RWPE1 (cell line): Measurements from ENCODE around the gene TECPR2.
A peak's percentile ranks its signal among the peaks of the same experiment; 100 is the strongest.

Experiments used
- CTCF ChIA-PET: fragments of 350-600 bp; sonication (Branson Sonifier 250); formaldehyde crosslinking; extraction: SDS; loops from one replicate; lab custom pipeline; 2021; lab: Yijun Ruan, JAX
- POLR2A ChIA-PET: fragments of 400-600 bp; formaldehyde crosslinking; extraction: SDS; loops from one replicate; lab custom pipeline; 2020; ENCODE audit warnings: antibody characterized with exemption; ENCODE audit not compliant: low non-redundant PET; lab: Yijun Ruan, JAX
- DNase-seq: peaks from one replicate; pipeline ENCODE4 v3.0.0; 2012; ENCODE audit warnings: low spot score
- H3K27ac ChIP-seq: fragments of 450-650 bp; 2 replicates; pipeline ENCODE4 v1.5.1; 2017
- CTCF ChIP-seq: fragments of 450-650 bp; conservative IDR thresholded peaks from 2 replicates; pipeline ENCODE4 v1.5.1; 2017; ENCODE audit warnings: low read depth, mild to moderate bottlenecking

The TECPR2 gene

GRCh38 chr14:102507081-102507856, 144.5 kb downstream of the TECPR2 start:
- CTCF ChIA-PET, result interaction anchor here (1.0 to 1.6 kb wide), 4 partner anchors 7 to 69 kb away, joined by 4 to 8 read pairs (median 4); no protein-coding TSS in a partner anchor

GRCh38 chr14:102507857-102508312, 145.1 kb downstream of the TECPR2 start:
- H3K27ac ChIP-seq, result peak overlapping the region; percentile 100
- ChIA-PET CTCF (interaction anchor here (0.7 to 1.6 kb wide), 4 partner anchors 8 to 69 kb away, joined by 3 to 8 read pairs (median 4); no protein-coding TSS in a partner anchor), POLR2A (interaction anchor here (1.0 kb wide), 1 partner anchor 18 kb away, joined by 7 read pairs; no protein-coding TSS in a partner anchor)
- DNase-seq, result no peak
- TF ChIP-seq CTCF, result no peak

More at GRCh38 chr14:102507081-102507856, 144.5 kb downstream of the TECPR2 start:
- no peak for TF ChIP-seq CTCF
- POLR2A ChIA-PET, result no interaction called here
- H3K27ac ChIP-seq, result peak overlapping the region; percentile 100
- no peak for DNase-seq

- peak overlapping the region; percentile 100 for H3K27ac ChIP-seq
- ChIA-PET CTCF (interaction anchor here (0.6 to 1.6 kb wide), 6 partner anchors 9 to 564 kb away, joined by 3 to 8 read pairs (median 4); no protein-coding TSS in a partner anchor), POLR2A (interaction anchor here (1.0 kb wide), 1 partner anchor 18 kb away, joined by 7 read pairs; no protein-coding TSS in a partner anchor)
- DNase-seq, result peak; percentile 82
- no peak for TF ChIP-seq CTCF
Measured at GRCh38 chr14:102508410-102508773, 145.7 kb downstream of the TECPR2 start.

- DNase-seq, result no peak
- H3K27ac ChIP-seq, result peak overlapping the region; percentile 100
- TF ChIP-seq CTCF, result no peak
- CTCF ChIA-PET, result interaction anchor here (0.6 to 1.6 kb wide), 6 partner anchors 9 to 564 kb away, joined by 3 to 8 read pairs (median 4); no protein-coding TSS in a partner anchor
- POLR2A ChIA-PET, result interaction anchor here (1.0 kb wide), 1 partner anchor 17 kb away, joined by 7 read pairs; no protein-coding TSS in a partner anchor
Measured at GRCh38 chr14:102508774-102509745, 146.3 kb downstream of the TECPR2 start.

GRCh38 chr14:102509746-102510615, 147.2 kb downstream of the TECPR2 start, which contains the start of gene ANKRD9:
Gene ANKRD9 (minus strand): TSS chr14:102509776. CDS start chr14:102507889, 1,887 bp downstream.
- POLR2A ChIA-PET, result no interaction called here
- TF ChIP-seq CTCF, result no peak
- peak within 1 kb of the TSS; percentile 100 for H3K27ac ChIP-seq
- peak; percentile 94 for DNase-seq
- CTCF ChIA-PET, result interaction anchor here (0.5 to 1.0 kb wide), 2 partner anchors 72 to 84 kb away, joined by 3 to 5 read pairs; no protein-coding TSS in a partner anchor
